ENCODE measurements around the gene CHAD.
"Not testable (repeated sequence)": the region's sequence is repeated elsewhere in the genome, so short reads cannot be mapped to it uniquely, and the experiment has no call there.

Gene CHAD

GRCh38 chr17:50428831-50429424, 39.8 kb downstream of the CHAD start:
- POLR2A ChIA-PET = interaction anchor here (0.6 kb wide), 1 partner anchor 82 kb away, joined by 4 read pairs; no protein-coding TSS in a partner anchor
- Histone ChIP-seq H3K27ac (ENCODE audit: extremely low read depth, low read depth, low read length) (no peak overlapping the region), H3K4me3 (ENCODE audit: low read depth, low read length) (no peak overlapping the region), H3K4me1 (ENCODE audit: control insufficient read depth, insufficient read depth, low read length) (peaks cover 10% of the 10 kb centered on the region; the same call in 1 of the 2 replicates), H3K9me3 (ENCODE audit: control insufficient read depth, insufficient read depth, low read depth, low read length) (no peaks in the 10 kb centered on the region), H3K36me3 (ENCODE audit: control insufficient read depth in 2 of 2, insufficient read depth in 1 of 2, low read length in 2 of 2) (peaks cover 4 to 15% of the 10 kb centered on the region in 2 experiments; a peak in 2 of 3 replicates)
- TF ChIP-seq ZIC2 (tag by site-specific recombination; IDR thresholded peaks at IDR 0.05) (no peak), ZNF610 (tag by site-specific recombination; IDR thresholded peaks at IDR 0.05; ENCODE audit: borderline replicate concordance) (no peak), ZNF624 (tag by site-specific recombination; IDR thresholded peaks at IDR 0.05) (no peak), ZNF354C (tag by site-specific recombination; IDR thresholded peaks at IDR 0.05; ENCODE audit: borderline replicate concordance, low read depth) (no peak), ZNF707 (tag by site-specific recombination; IDR thresholded peaks at IDR 0.05) (no peak), ZNF211 (tag by site-specific recombination; IDR thresholded peaks at IDR 0.05; ENCODE audit: low read depth) (no peak), ZNF530 (tag by site-specific recombination; IDR thresholded peaks at IDR 0.05; ENCODE audit: low read depth) (no peak), GLIS2 (tag by site-specific recombination; IDR thresholded peaks at IDR 0.05) (no peak), ZNF529 (tag by site-specific recombination; IDR thresholded peaks at IDR 0.05; ENCODE audit: insufficient replicate concordance) (no peak), ZSCAN30 (tag by site-specific recombination; IDR thresholded peaks at IDR 0.05) (no peak), BCL11B (tag by site-specific recombination; IDR thresholded peaks at IDR 0.05; ENCODE audit: low read depth) (no peak), ZNF791 (tag by site-specific recombination; IDR thresholded peaks at IDR 0.05) (no peak), WT1 (tag by site-specific recombination; IDR thresholded peaks at IDR 0.05) (no peak), ZNF645 (tag by site-specific recombination; IDR thresholded peaks at IDR 0.05) (no peak), ZNF558 (tag by site-specific recombination; IDR thresholded peaks at IDR 0.05) (no peak)
- CTCF ChIA-PET = interaction anchor here (0.6 to 9.9 kb wide), 5 partner anchors 31 to 934 kb away, joined by 3 to 71 read pairs (median 3); partner anchors contain the start of genes LRRC59 and NGFR

- peaks cover 10% of the 10 kb centered on the region; the same call in 1 of the 2 replicates for H3K4me1 ChIP-seq (ENCODE audit: control insufficient read depth, insufficient read depth, low read length)
- POLR2A ChIA-PET = interaction anchor here (1.5 kb wide), 1 partner anchor 12 kb away, joined by 3 read pairs; no protein-coding TSS in a partner anchor
- peaks cover 0 to 12% of the 10 kb centered on the region in 2 experiments; a peak in 1 of 3 replicates for H3K36me3 ChIP-seq (ENCODE audit: control insufficient read depth in 2 of 2, insufficient read depth in 1 of 2, low read length in 2 of 2)
- not testable (repeated sequence) for H3K4me3 ChIP-seq (ENCODE audit: low read depth, low read length); H3K9me3 ChIP-seq (ENCODE audit: control insufficient read depth, insufficient read depth, low read depth, low read length); H3K27ac ChIP-seq (ENCODE audit: extremely low read depth, low read depth, low read length)
- CTCF ChIA-PET = interaction anchor here (0.6 to 9.9 kb wide), 4 partner anchors 15 to 933 kb away, joined by 3 to 71 read pairs (median 4); partner anchors contain the start of genes LRRC59 and NGFR
Observed at GRCh38 chr17:50428126-50428525, 40.6 kb downstream of the CHAD start.

GRCh38 chr17:50426814-50427787, 41.6 kb downstream of the CHAD start:
- Histone ChIP-seq H3K4me1 (ENCODE audit: control insufficient read depth, insufficient read depth, low read length) (peaks cover 10% of the 10 kb centered on the region; the same call in 1 of the 2 replicates), H3K4me3 (ENCODE audit: low read depth, low read length) (peak overlapping the region; percentile 72), H3K36me3 (ENCODE audit: control insufficient read depth in 2 of 2, insufficient read depth in 1 of 2, low read length in 2 of 2) (peaks cover 0 to 5% of the 10 kb centered on the region in 2 experiments; a peak in 1 of 3 replicates), H3K27ac (ENCODE audit: extremely low read depth, low read depth, low read length) (peak overlapping the region; percentile 71), H3K9me3 (ENCODE audit: control insufficient read depth, insufficient read depth, low read depth, low read length) (no peaks in the 10 kb centered on the region)
- ChIA-PET CTCF (interaction anchor here (0.7 to 9.9 kb wide), 8 partner anchors 8 to 227 kb away, joined by 3 to 71 read pairs (median 3); partner anchors contain the start of gene LRRC59), POLR2A (interaction anchor here (0.6 to 1.5 kb wide), 12 partner anchors 10 to 266 kb away, joined by 3 to 11 read pairs (median 3); partner anchors contain the start of genes LRRC59 and RSAD1)
- no peak for TF ChIP-seq ZNF146 (tag by site-specific recombination; IDR thresholded peaks at IDR 0.05)
- no peak for TF ChIP-seq ZNF423 (tag by site-specific recombination; IDR thresholded peaks at IDR 0.05)
- no peak for TF ChIP-seq BCL11B (tag by site-specific recombination; IDR thresholded peaks at IDR 0.05; ENCODE audit: low read depth)
- no peak for TF ChIP-seq PRDM6 (tag by site-specific recombination; IDR thresholded peaks at IDR 0.05)
- TF ChIP-seq KLF1 (tag by site-specific recombination; IDR thresholded peaks at IDR 0.05) = no peak
- no peak for TF ChIP-seq HOXD13 (CRISPR knock-in tag; IDR thresholded peaks at IDR 0.05; ENCODE audit: borderline replicate concordance)
- TF ChIP-seq ZNF555 (tag by site-specific recombination; conservative IDR thresholded peaks at IDR 0.05) = no peak
- TF ChIP-seq ZSCAN4 (tag by site-specific recombination; IDR thresholded peaks at IDR 0.05) = no peak
- TF ChIP-seq ZNF404 (tag by site-specific recombination; IDR thresholded peaks at IDR 0.05) = no peak
- TF ChIP-seq ZFP37 (tag by site-specific recombination; IDR thresholded peaks at IDR 0.05) = no peak
- no peak for TF ChIP-seq TCF7L2 (IDR thresholded peaks at IDR 0.05; ENCODE audit: borderline replicate concordance, low read depth, low read length)
- no peak for TF ChIP-seq ZNF350 (tag by site-specific recombination; IDR thresholded peaks at IDR 0.05)
